ENCODE data around the gene CDC20. TPM values are rescaled to one million over a fixed set of nuclear protein-coding genes. Genes with fewer than 3 reads are reported as not detected.

The CDC20 gene
- total and polyA plus RNA-seq, 2 donors from 2014 or later: 2.7 to 3.9 TPM

- Histone ChIP-seq H3K4me3 (ENCODE audit: low read length in 3 of 3) (no peak overlapping the region), H3K4me1 (ENCODE audit: control insufficient read depth in 2 of 3, insufficient read depth in 2 of 3, low read depth in 1 of 3, low read length in 3 of 3) (no peaks in the 10 kb centered on the region), H3K9ac (ENCODE audit: low read length in 3 of 3) (no peak overlapping the region), H3K9me3 (ENCODE audit: control insufficient read depth in 2 of 3, insufficient read depth in 1 of 3, low read length in 3 of 3) (no peaks in the 10 kb centered on the region), H3K27me3 (ENCODE audit: control insufficient read depth, insufficient read depth, low read length) (no peaks in the 10 kb centered on the region), H3K27ac (ENCODE audit: low read depth in 2 of 2, low read length in 2 of 2) (no peak overlapping the region), H3K36me3 (ENCODE audit: control insufficient read depth in 2 of 3, insufficient read depth in 3 of 3, low read length in 3 of 3) (no peaks in the 10 kb centered on the region)
- intact Hi-C loops (cut with DNase I): no loop called here
- DNase-seq (no peak), FAIRE-seq (no peak)
- TF ChIP-seq CTCF (IDR thresholded peaks at IDR 0.05; ENCODE audit: borderline replicate concordance, extremely low read depth, insufficient read depth): no peak
Observed at GRCh38 chr1:43339584-43340232, 19.1 kb upstream of the CDC20 start.

GRCh38 chr1:43340559-43340958 lies 18.2 kb upstream of the CDC20 start:
- Histone ChIP-seq H3K36me3 (ENCODE audit: control insufficient read depth in 2 of 3, insufficient read depth in 3 of 3, low read length in 3 of 3) (no peaks in the 10 kb centered on the region), H3K9ac (ENCODE audit: low read length in 3 of 3) (no peak overlapping the region), H3K27me3 (ENCODE audit: control insufficient read depth, insufficient read depth, low read length) (no peaks in the 10 kb centered on the region), H3K4me1 (ENCODE audit: control insufficient read depth in 2 of 3, insufficient read depth in 2 of 3, low read depth in 1 of 3, low read length in 3 of 3) (no peaks in the 10 kb centered on the region), H3K4me3 (ENCODE audit: low read length in 3 of 3) (no peak overlapping the region), H3K9me3 (ENCODE audit: control insufficient read depth in 2 of 3, insufficient read depth in 1 of 3, low read length in 3 of 3) (no peaks in the 10 kb centered on the region), H3K27ac (ENCODE audit: low read depth in 2 of 2, low read length in 2 of 2) (no peak overlapping the region)
- intact Hi-C loops (cut with DNase I): no loop called here
- TF ChIP-seq CTCF (IDR thresholded peaks at IDR 0.05; ENCODE audit: borderline replicate concordance, extremely low read depth, insufficient read depth): no peak
- no peak for FAIRE-seq
- no peak for DNase-seq

GRCh38 chr1:43344267-43344850 lies 14.4 kb upstream of the CDC20 start:
- no peak for TF ChIP-seq CTCF (IDR thresholded peaks at IDR 0.05; ENCODE audit: borderline replicate concordance, extremely low read depth, insufficient read depth)
- DNase-seq (no peak), FAIRE-seq (no peak)
- H3K27me3 ChIP-seq (ENCODE audit: control insufficient read depth, insufficient read depth, low read length): no peaks in the 10 kb centered on the region
- H3K27ac ChIP-seq (ENCODE audit: low read depth in 2 of 2, low read length in 2 of 2): no peak overlapping the region
- no peak overlapping the region for H3K9ac ChIP-seq (ENCODE audit: low read length in 3 of 3)
- intact Hi-C loops (cut with DNase I): no loop called here
- no peaks in the 10 kb centered on the region for H3K36me3 ChIP-seq (ENCODE audit: control insufficient read depth in 2 of 3, insufficient read depth in 3 of 3, low read length in 3 of 3)
- H3K9me3 ChIP-seq (ENCODE audit: control insufficient read depth in 2 of 3, insufficient read depth in 1 of 3, low read length in 3 of 3): no peaks in the 10 kb centered on the region
- H3K4me1 ChIP-seq (ENCODE audit: control insufficient read depth in 2 of 3, insufficient read depth in 2 of 3, low read depth in 1 of 3, low read length in 3 of 3): peaks cover 0 to 8% (median 0%) of the 10 kb centered on the region in 3 donors
- H3K4me3 ChIP-seq (ENCODE audit: low read length in 3 of 3): no peak overlapping the region

Measured in kidney (tissue), 14 donors.